IMR-90 (cell line): Measurements from ENCODE around the gene LRP11. TPM values are rescaled to one million over a fixed set of nuclear protein-coding genes. Genes with fewer than 3 reads are reported as not detected.
A peak's percentile ranks its signal among the peaks of the same experiment; 100 is the strongest.

ENCODE experiments used
- ATAC-seq: fragments of 200-7000 bp; cut with Tn5 transposase; 2 replicates; pipeline ENCODE4 v1.9.1; 2020; ENCODE audit warnings: low read depth, mild to moderate bottlenecking, moderate library complexity
- BruUV-seq: library from RNA; stranded (reverse); fragments of 400-500 nt; replicated peaks from 2 replicates; lab custom pipeline; 2021; lab: Mats Ljungman, UMichigan
- CTCF ChIA-PET: fragments of 300-600 bp; formaldehyde crosslinking; extraction: SDS; loops from one replicate; lab custom pipeline; 2021; ENCODE audit warnings: antibody characterized with exemption; lab: Yijun Ruan, JAX
- POLR2A ChIA-PET: fragments of 300-600 bp; sonication (Branson Sonifier 250); formaldehyde crosslinking; loops from one replicate; lab custom pipeline; 2022; ENCODE audit warnings: antibody characterized with exemption; ENCODE audit not compliant: unreplicated experiment; lab: Charles Lee
- DNase-seq: peaks from one replicate; pipeline ENCODE4 v3.0.0; 2013
- H2AFZ ChIP-seq: replicated peaks from 2 replicates; pipeline ENCODE3; 2013; ENCODE audit warnings: low read length, mild to moderate bottlenecking; ENCODE audit not compliant: poor library complexity
- H2AK5ac ChIP-seq: 2 replicates; pipeline ENCODE4 v1.6.1; 2013; ENCODE audit warnings: low read depth, low read length, inconsistent platforms
- H2AK9ac ChIP-seq: replicated peaks from 2 replicates; pipeline ENCODE3; 2013; ENCODE audit warnings: mild to moderate bottlenecking, low read depth, low read length, moderate library complexity; ENCODE audit not compliant: poor library complexity
- H2BK120ac ChIP-seq: 2 replicates; pipeline ENCODE4 v1.6.1; 2013; ENCODE audit warnings: low read depth, low read length, inconsistent platforms
- H2BK15ac ChIP-seq: 3 replicates; pipeline ENCODE4 v1.6.1; 2013; ENCODE audit warnings: low read depth, low read length, inconsistent platforms
- H2BK20ac ChIP-seq: 2 replicates; pipeline ENCODE4 v1.6.1; 2013; ENCODE audit warnings: low read depth, mild to moderate bottlenecking, inconsistent platforms, low read length, moderate library complexity
- H2BK5ac ChIP-seq: 2 replicates; pipeline ENCODE4 v1.6.1; 2013; ENCODE audit warnings: mild to moderate bottlenecking, low read depth, low read length, inconsistent platforms; ENCODE audit not compliant: poor library complexity, severe bottlenecking
- H3K14ac ChIP-seq: replicated peaks from 2 replicates; pipeline ENCODE4 v1.6.1; 2013; ENCODE audit warnings: low read depth, low read length, inconsistent platforms
- H3K18ac ChIP-seq: 2 replicates; pipeline ENCODE4 v1.6.1; 2013; ENCODE audit warnings: low read depth, low read length, control low read depth
- H3K23ac ChIP-seq: 2 replicates; pipeline ENCODE4 v1.6.1; 2013; ENCODE audit warnings: low read depth, low read length, inconsistent platforms
- H3K27ac ChIP-seq: 2 replicates; pipeline ENCODE4 v1.5.1; 2013; ENCODE audit warnings: mild to moderate bottlenecking, control low read depth, low read length; ENCODE audit not compliant: insufficient read depth
- H3K27me3 ChIP-seq: 2 replicates; pipeline ENCODE4 v1.6.1; 2013; ENCODE audit warnings: low read length; ENCODE audit not compliant: control insufficient read depth, insufficient read depth
- H3K36me3 ChIP-seq: 2 replicates; pipeline ENCODE4 v1.6.1; 2013; ENCODE audit warnings: low read length, mixed read lengths; ENCODE audit not compliant: control insufficient read depth, insufficient read depth
- H3K4ac ChIP-seq: 2 replicates; pipeline ENCODE4 v1.6.1; 2013; ENCODE audit warnings: low read depth, low read length, inconsistent platforms
- H3K4me1 ChIP-seq: 2 replicates; pipeline ENCODE4 v1.6.1; 2013; ENCODE audit warnings: low read length, mixed read lengths; ENCODE audit not compliant: control insufficient read depth, insufficient read depth
- H3K4me2 ChIP-seq: 2 replicates; pipeline ENCODE4 v1.6.1; 2013; ENCODE audit warnings: low read depth, mild to moderate bottlenecking, control low read depth, low read length, moderate library complexity
- H3K4me3 ChIP-seq: 2 replicates; pipeline ENCODE4 v1.5.1; 2013; ENCODE audit warnings: low read depth, mild to moderate bottlenecking, control low read depth, low read length, moderate library complexity; ENCODE audit not compliant: insufficient read depth
- H3K56ac ChIP-seq: 2 replicates; pipeline ENCODE4 v1.6.1; 2013; ENCODE audit warnings: low read length, inconsistent platforms; ENCODE audit not compliant: insufficient read depth; ENCODE audit errors: extremely low read depth
- H3K79me1 ChIP-seq, 2 experiments: 2 replicates each; pipeline ENCODE4 v1.6.1; 2013; ENCODE audit warnings: low read length in 2 of 2, inconsistent platforms in 1 of 2, low read depth in 1 of 2
- H3K9ac ChIP-seq: 2 replicates; pipeline ENCODE4 v1.6.1; 2013; ENCODE audit warnings: low read depth, low read length, control low read depth
- H3K9me1 ChIP-seq: 2 replicates; pipeline ENCODE4 v1.6.1; 2013; ENCODE audit warnings: low read length, inconsistent platforms; ENCODE audit not compliant: insufficient read depth
- H3K9me3 ChIP-seq: 2 replicates; pipeline ENCODE4 v1.6.1; 2013; ENCODE audit warnings: low read length; ENCODE audit not compliant: control insufficient read depth, insufficient read depth
- H4K20me1 ChIP-seq: 2 replicates; pipeline ENCODE4 v1.6.1; 2013; ENCODE audit warnings: low read length, inconsistent platforms; ENCODE audit not compliant: insufficient read depth
- H4K5ac ChIP-seq: 2 replicates; pipeline ENCODE4 v1.6.1; 2013; ENCODE audit warnings: mild to moderate bottlenecking, low read depth, low read length, control low read depth
- H4K8ac ChIP-seq, 2 experiments: 2 replicates each; pipeline ENCODE4 v1.6.1; 2013; ENCODE audit warnings: low read depth in 2 of 2, low read length in 2 of 2, control low read depth in 1 of 2, inconsistent platforms in 1 of 2
- H4K91ac ChIP-seq: 2 replicates; pipeline ENCODE4 v1.6.1; 2013; ENCODE audit warnings: low read depth, low read length, inconsistent platforms; ENCODE audit not compliant: insufficient read depth
- BHLHE40 ChIP-seq: fragments of 150-350 bp; IDR thresholded peaks from 2 replicates; pipeline ENCODE4 v1.6.1; 2016; ENCODE audit warnings: mild to moderate bottlenecking, low read depth, low read length
- CEBPB ChIP-seq: IDR thresholded peaks from 2 replicates; pipeline ENCODE4 v1.6.1; 2012; ENCODE audit warnings: low read depth, low read length, improper control_type of control experiment
- CHD1 ChIP-seq: IDR thresholded peaks from 2 replicates; pipeline ENCODE4 v1.6.1; 2012; ENCODE audit warnings: low read depth, low read length, improper control_type of control experiment
- CTCF ChIP-seq: conservative IDR thresholded peaks from 2 replicates; pipeline ENCODE4 v1.5.1; 2012; ENCODE audit warnings: mild to moderate bottlenecking, low read depth, low read length, improper control_type of control experiment
- FOS ChIP-seq: fragments of 150-350 bp; IDR thresholded peaks from 2 replicates; pipeline ENCODE4 v1.6.1; 2016; ENCODE audit warnings: low read depth, low read length
- MAFK ChIP-seq: IDR thresholded peaks from 2 replicates; pipeline ENCODE4 v1.6.1; 2012; ENCODE audit warnings: low read depth, low read length, improper control_type of control experiment
- MAZ ChIP-seq: IDR thresholded peaks from 2 replicates; pipeline ENCODE4 v1.6.1; 2012; ENCODE audit warnings: low read depth, mild to moderate bottlenecking, low read length, improper control_type of control experiment, moderate library complexity, borderline replicate concordance
- NFE2L2 ChIP-seq: fragments of 150-350 bp; IDR thresholded peaks from 2 replicates; pipeline ENCODE4 v1.6.1; 2016; ENCODE audit warnings: low read depth, mild to moderate bottlenecking, low read length
- POLR2A ChIP-seq: IDR thresholded peaks from 2 replicates; pipeline ENCODE4 v1.6.1; 2012; ENCODE audit warnings: mild to moderate bottlenecking, low read depth, low read length
- RAD21 ChIP-seq: IDR thresholded peaks from 2 replicates; pipeline ENCODE4 v1.6.1; 2012; ENCODE audit warnings: low read length, improper control_type of control experiment
- RCOR1 ChIP-seq: IDR thresholded peaks from 2 replicates; pipeline ENCODE4 v1.6.1; 2012; ENCODE audit warnings: mild to moderate bottlenecking, low read length, improper control_type of control experiment; ENCODE audit not compliant: insufficient replicate concordance
- RFX5 ChIP-seq: IDR thresholded peaks from 2 replicates; pipeline ENCODE4 v1.8.0; 2012; ENCODE audit warnings: low read depth, mild to moderate bottlenecking, low read length, moderate library complexity
- SMC3 ChIP-seq: fragments of 150-350 bp; IDR thresholded peaks from 2 replicates; pipeline ENCODE4 v1.6.1; 2016; ENCODE audit warnings: low read depth, mild to moderate bottlenecking, antibody characterized with exemption, low read length, moderate library complexity
- WGBS, 2 experiments: methylation state at CpG; one replicate each; pipeline versions ENCODE4 v1.1.5 to v1.1.7; 2013; ENCODE audit warnings: missing lambda C conversion rate in 2 of 2; ENCODE audit not compliant: insufficient read length in 1 of 2; ENCODE audit errors: extremely low coverage in 2 of 2; 5-methylcytosine and 5-hydroxymethylcytosine counted together
- dilution Hi-C: fragments of 300-500 bp; cut with HindIII; formaldehyde crosslinking; loops from one replicate; pipeline ENCODE4 v1.14.3; 2018; ENCODE audit warnings: low sequenced_read_pairs; ENCODE audit not compliant: unreplicated experiment
- in situ Hi-C: fragments of 300-500 bp; cut with MboI; formaldehyde crosslinking; loops from 3 replicates; pipeline ENCODE4 v1.14.3; 2019; ENCODE audit warnings: low sequenced_read_pairs, inconsistent platforms, mixed read lengths
- intact Hi-C: fragments of 100-400 bp; cut with micrococcal nuclease; formaldehyde crosslinking; loops from 2 replicates; pipeline ENCODE4 v1.10.0; 2022
- polyA plus RNA-seq, 3 experiments: library from polyadenylated mRNA; depleted of rRNA; stranded (reverse); fragments of >200 nt; gene quantifications; 2 replicates each; pipeline ENCODE4 v1.2.3, GENCODE V29; 2012; ENCODE audit warnings: low replicate concordance in 1 of 3
- total RNA-seq: library from RNA; depleted of rRNA; stranded (reverse); fragments of >200 nt; gene quantifications from 2 replicates; pipeline ENCODE4 v1.2.3, GENCODE V29; 2012
- TF ChIP-seq, protein P1 (sequence below): fragments of 150-350 bp; IDR thresholded peaks from 2 replicates; pipeline ENCODE4 v1.6.1; 2016; ENCODE audit warnings: low read depth, mild to moderate bottlenecking, low read length, moderate library complexity, borderline replicate concordance
- TF ChIP-seq, protein P2 (sequence below): fragments of 150-350 bp; IDR thresholded peaks from 2 replicates; pipeline ENCODE4 v1.6.1; 2017; ENCODE audit warnings: mild to moderate bottlenecking, antibody characterized with exemption, low read length, low read depth

The LRP11 gene
- total and polyA plus RNA-seq, 2 of the 4 experiments (the other 2 are of a cell fraction) = 48.8 to 63.8 TPM

DNA sequence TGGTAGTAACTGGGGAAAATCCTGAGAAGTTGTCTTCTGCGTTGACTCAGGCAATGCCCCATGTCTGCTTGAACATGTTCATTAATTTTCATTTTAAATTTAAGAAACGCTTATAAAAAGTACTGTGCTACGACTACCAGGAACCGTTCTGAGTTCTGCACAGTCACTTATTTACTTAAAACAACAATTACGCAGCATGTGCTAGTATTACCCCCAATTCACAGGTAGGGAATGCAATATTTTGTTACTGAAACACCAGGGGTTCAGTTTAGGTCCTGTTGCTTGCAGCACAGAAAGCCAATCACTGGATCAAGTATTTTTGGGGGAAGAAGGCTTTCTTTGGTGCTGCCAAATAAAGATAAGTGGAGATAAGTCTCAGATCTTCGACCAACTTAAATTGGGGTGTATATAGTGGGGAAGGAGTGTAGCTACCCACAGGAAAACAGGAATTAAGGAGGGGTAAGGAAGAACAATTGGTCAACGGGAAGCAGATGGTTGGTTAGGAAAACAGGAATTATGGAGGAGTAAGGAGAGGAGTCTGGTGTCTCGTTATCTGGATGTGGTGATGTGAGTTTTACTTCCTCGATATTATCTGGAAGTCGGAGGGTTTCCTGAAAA, 5.2 kb upstream of the LRP11 start:
- H3K18ac ChIP-seq = no peak overlapping the region
- in situ Hi-C loops (loop anchor here (5.0 kb wide), 2 partner anchors 37 to 53 kb away; partner anchors contain the start of gene RAET1G), intact Hi-C loops (loop anchor here (5.0 kb wide), 1 partner anchor 322 kb away; the partner anchor contains the start of gene PPIL4), dilution Hi-C loops (no loop called here)
- peaks cover 4% of the 10 kb centered on the region; the same call in 1 of the 2 replicates for H3K4me1 ChIP-seq
- no peak overlapping the region for H2AK9ac ChIP-seq
- H3K4me3 ChIP-seq = no peak overlapping the region
- peak overlapping the region; percentile 27; the same call in 1 of the 2 replicates for H2AK5ac ChIP-seq
- no TSS peak for BruUV-seq
- no peaks in the 10 kb centered on the region for H3K36me3 ChIP-seq
- no peak overlapping the region for H3K14ac ChIP-seq
- 0 out of 4 replicates have a peak, but pooled peaks cover 0 to 3% of the 10 kb centered on the region in 2 experiments for H3K79me1 ChIP-seq
- no peak overlapping the region for H4K5ac ChIP-seq
- no peak overlapping the region for H2BK120ac ChIP-seq
- no peak overlapping the region for H3K56ac ChIP-seq
- H3K23ac ChIP-seq = no peak overlapping the region
- H4K20me1 ChIP-seq = no peaks in the 10 kb centered on the region
- no peak overlapping the region for H2BK5ac ChIP-seq
- no peak overlapping the region for H4K8ac ChIP-seq
- H3K27ac ChIP-seq = no peak overlapping the region
- H3K9me3 ChIP-seq = no peaks in the 10 kb centered on the region
- H3K9ac ChIP-seq = no peak overlapping the region
- no peak overlapping the region for H3K4me2 ChIP-seq
- H2BK15ac ChIP-seq = no peak overlapping the region
- 81% methylated on average over 4 of the region's 10 CpGs; no CpG with 5 or more reads in 1 of the 2 experiments for WGBS, 2 experiments
- no peaks in the 10 kb centered on the region for H3K9me1 ChIP-seq
- ChIA-PET CTCF (interaction anchor here (1.0 kb wide), 1 partner anchor 29 kb away, joined by 3 read pairs; no protein-coding TSS in a partner anchor), POLR2A (interaction anchor here (0.5 kb wide), 1 partner anchor 53 kb away, joined by 6 read pairs; no protein-coding TSS in a partner anchor)
- no peak overlapping the region for H3K4ac ChIP-seq
- ATAC-seq (no peak), DNase-seq (no peak)
- H3K27me3 ChIP-seq = no peaks in the 10 kb centered on the region
- no peak overlapping the region for H2BK20ac ChIP-seq
- H4K91ac ChIP-seq = no peak overlapping the region
- no peak overlapping the region for H2AFZ ChIP-seq
- no peak for TF ChIP-seq BHLHE40
- TF ChIP-seq NFE2L2 = no peak
- no peak for TF ChIP-seq CTCF
- TF ChIP-seq RAD21 = no peak
- TF ChIP-seq, protein P1, sequence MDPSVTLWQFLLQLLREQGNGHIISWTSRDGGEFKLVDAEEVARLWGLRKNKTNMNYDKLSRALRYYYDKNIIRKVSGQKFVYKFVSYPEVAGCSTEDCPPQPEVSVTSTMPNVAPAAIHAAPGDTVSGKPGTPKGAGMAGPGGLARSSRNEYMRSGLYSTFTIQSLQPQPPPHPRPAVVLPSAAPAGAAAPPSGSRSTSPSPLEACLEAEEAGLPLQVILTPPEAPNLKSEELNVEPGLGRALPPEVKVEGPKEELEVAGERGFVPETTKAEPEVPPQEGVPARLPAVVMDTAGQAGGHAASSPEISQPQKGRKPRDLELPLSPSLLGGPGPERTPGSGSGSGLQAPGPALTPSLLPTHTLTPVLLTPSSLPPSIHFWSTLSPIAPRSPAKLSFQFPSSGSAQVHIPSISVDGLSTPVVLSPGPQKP = no peak
- TF ChIP-seq, protein P2, sequence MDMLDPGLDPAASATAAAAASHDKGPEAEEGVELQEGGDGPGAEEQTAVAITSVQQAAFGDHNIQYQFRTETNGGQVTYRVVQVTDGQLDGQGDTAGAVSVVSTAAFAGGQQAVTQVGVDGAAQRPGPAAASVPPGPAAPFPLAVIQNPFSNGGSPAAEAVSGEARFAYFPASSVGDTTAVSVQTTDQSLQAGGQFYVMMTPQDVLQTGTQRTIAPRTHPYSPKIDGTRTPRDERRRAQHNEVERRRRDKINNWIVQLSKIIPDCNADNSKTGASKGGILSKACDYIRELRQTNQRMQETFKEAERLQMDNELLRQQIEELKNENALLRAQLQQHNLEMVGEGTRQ = no peak
- TF ChIP-seq RCOR1 = no peak
- TF ChIP-seq POLR2A = no peak
- TF ChIP-seq MAZ = no peak
- no peak for TF ChIP-seq CEBPB
- TF ChIP-seq CHD1 = no peak
- TF ChIP-seq RFX5 = no peak
- TF ChIP-seq SMC3 = no peak
- no peak for TF ChIP-seq FOS
- no peak for TF ChIP-seq MAFK
